Measurements from ENCODE around the gene RRAS2.
A peak's percentile ranks its signal among the peaks of the same experiment; 100 is the strongest.
"Not testable (repeated sequence)": the region's sequence is repeated elsewhere in the genome, so short reads cannot be mapped to it uniquely, and the experiment has no call there.

RRAS2 gene

DNA sequence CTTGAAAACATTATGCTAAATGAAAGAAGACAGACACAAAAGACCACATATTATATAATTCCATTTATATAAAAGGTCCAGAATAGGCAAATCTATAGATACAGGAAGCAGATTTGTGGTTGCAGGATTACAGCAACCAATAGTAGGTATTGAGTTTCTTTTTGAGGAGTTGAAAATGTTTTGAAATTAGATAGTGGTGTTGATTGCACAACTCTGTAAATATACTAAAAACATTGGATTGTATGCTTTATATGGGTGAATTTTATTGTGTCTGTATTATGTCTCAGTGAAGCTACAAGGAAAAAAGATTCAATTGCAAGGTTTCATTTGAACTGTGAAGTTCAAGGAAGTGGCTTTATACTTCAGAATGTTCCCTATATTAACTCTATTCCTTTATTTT lies 3.0 kb upstream of the RRAS2 start:
- no peak for TF ChIP-seq CTCF (IDR thresholded peaks at IDR 0.05; ENCODE audit: control insufficient read depth, insufficient read depth, low read depth, low read length, missing control alignments)
- H3K4me3 ChIP-seq (ENCODE audit: control insufficient read depth, low read depth, low read length), result no peak overlapping the region
- DNase-seq (ENCODE audit: low read depth), result no peak

GRCh38 chr11:14360976-14361375 lies 2.0 kb upstream of the RRAS2 start:
- no peak for DNase-seq (ENCODE audit: low read depth)

GRCh38 chr11:14359501-14360031 lies 583 bp upstream of the RRAS2 start:
- DNase-seq (ENCODE audit: low read depth), result no peak
- no peak for TF ChIP-seq CTCF (IDR thresholded peaks at IDR 0.05; ENCODE audit: control insufficient read depth, insufficient read depth, low read depth, low read length, missing control alignments)
- peak overlapping the region; percentile 58 for H3K4me3 ChIP-seq (ENCODE audit: control insufficient read depth, low read depth, low read length)

More at GRCh38 chr11:14360976-14361375, 2.0 kb upstream of the RRAS2 start:
- TF ChIP-seq CTCF (IDR thresholded peaks at IDR 0.05; ENCODE audit: control insufficient read depth, insufficient read depth, low read depth, low read length, missing control alignments), result no peak
- H3K4me3 ChIP-seq (ENCODE audit: control insufficient read depth, low read depth, low read length), result no peak overlapping the region

- no peak for TF ChIP-seq CTCF (IDR thresholded peaks at IDR 0.05; ENCODE audit: control insufficient read depth, insufficient read depth, low read depth, low read length, missing control alignments)
- no peak for DNase-seq (ENCODE audit: low read depth)
- peak overlapping the region; percentile 58 for H3K4me3 ChIP-seq (ENCODE audit: control insufficient read depth, low read depth, low read length)
Observed at GRCh38 chr11:14357881-14358728, 878 bp downstream of the RRAS2 start.

- no peak for TF ChIP-seq CTCF (IDR thresholded peaks at IDR 0.05; ENCODE audit: control insufficient read depth, insufficient read depth, low read depth, low read length, missing control alignments)
- DNase-seq (ENCODE audit: low read depth), result no peak
- H3K4me3 ChIP-seq (ENCODE audit: control insufficient read depth, low read depth, low read length), result no peak overlapping the region
Observed at GRCh38 chr11:14356342-14356741, 2.6 kb downstream of the RRAS2 start.

DNA sequence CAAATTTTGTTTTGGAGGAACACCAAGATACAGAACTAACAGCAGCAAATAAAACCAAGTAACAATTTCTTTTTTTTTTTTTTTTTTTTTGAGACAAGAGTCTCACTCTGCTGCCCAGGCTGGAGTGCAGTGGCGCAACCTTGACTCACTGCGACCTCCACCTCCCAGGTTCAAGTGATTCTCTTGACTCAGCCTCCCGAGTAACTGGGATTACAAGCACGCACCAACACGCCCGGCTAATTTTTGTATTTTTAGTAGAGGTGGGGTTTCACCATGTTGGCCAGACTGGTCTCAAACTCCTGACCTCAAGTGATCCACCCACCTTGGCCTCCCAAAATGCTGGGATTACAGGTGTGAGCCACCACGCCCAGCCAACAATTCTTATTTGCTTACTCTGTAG lies 4.4 kb downstream of the RRAS2 start:
- not testable (repeated sequence) for DNase-seq (ENCODE audit: low read depth); H3K4me3 ChIP-seq (ENCODE audit: control insufficient read depth, low read depth, low read length)

DNA sequence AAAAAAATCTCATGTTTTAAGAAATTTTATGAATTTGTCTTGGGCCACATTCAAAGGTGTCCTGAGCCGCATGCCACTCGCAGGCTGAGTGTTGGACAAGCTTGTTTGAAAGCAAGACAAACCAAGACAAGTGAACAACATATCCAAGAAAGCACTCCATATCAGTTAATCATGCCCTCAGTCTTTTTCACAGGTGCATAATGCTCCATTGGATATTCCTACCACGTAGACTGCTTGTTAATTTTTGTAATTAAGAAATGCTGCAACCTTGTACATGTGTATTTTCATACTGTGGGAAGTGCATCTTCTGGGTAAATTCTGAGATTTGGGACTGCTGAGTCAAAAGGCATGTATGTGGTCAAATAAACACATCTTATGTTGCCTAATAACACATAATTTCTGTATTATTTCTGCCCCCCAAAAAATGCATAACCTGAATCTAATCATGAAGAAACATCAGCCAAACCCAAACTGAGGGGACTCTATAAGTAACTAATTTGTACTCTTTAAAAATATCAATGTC lies 8.2 kb downstream of the RRAS2 start:
- no peak for DNase-seq (ENCODE audit: low read depth)
- H3K4me3 ChIP-seq (ENCODE audit: control insufficient read depth, low read depth, low read length), result no peak overlapping the region
- no peak for TF ChIP-seq CTCF (IDR thresholded peaks at IDR 0.05; ENCODE audit: control insufficient read depth, insufficient read depth, low read depth, low read length, missing control alignments)

Data from AG09309 (cell line).